ENCODE results near the gene TEX26. TPM values are rescaled to one million over a fixed set of nuclear protein-coding genes. Genes with fewer than 3 reads are reported as not detected.

Gene TEX26
- polyA plus RNA-seq, 2 of the 4 experiments (the other 2 are of a cell fraction): not detected

DNA sequence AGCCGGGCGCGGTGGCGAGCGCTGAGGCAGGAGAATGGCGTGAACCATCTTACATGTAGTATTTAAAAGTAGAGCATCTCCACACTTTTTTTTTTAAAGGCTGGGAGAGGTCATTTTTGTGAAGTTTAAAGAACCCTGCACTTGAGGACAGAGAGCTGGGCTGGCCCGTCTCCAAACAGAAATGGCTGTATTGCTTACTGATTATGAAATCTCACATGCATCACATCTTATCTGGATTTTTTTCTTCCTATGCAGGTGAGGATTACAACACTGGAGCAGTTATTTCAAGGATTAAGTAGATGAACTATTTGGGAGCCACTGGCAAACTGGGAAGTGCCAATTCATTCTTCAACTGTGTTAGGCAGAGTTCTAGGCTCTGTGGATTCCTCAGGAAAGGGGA lies 59.5 kb downstream of the TEX26 start:
- Histone ChIP-seq H3K4me3 (no peak overlapping the region), H3K4me2 (no peak overlapping the region), H3K4me1 (no peaks in the 10 kb centered on the region), H3K9me3 (peaks cover 5% of the 10 kb centered on the region; the same call in 2 of the 3 replicates), H3K27ac (no peak overlapping the region)
- ChIA-PET POLR2A (no interaction called here), CTCF (no interaction called here)
- ATAC-seq: no peak
- no peak for TF ChIP-seq HOXA7 (CRISPR knock-in tag; IDR thresholded peaks at IDR 0.05)
- TF ChIP-seq PHF8 (IDR thresholded peaks at IDR 0.05; ENCODE audit: borderline replicate concordance, low read depth): no peak
- no peak for TF ChIP-seq BHLHE40 (IDR thresholded peaks at IDR 0.05; ENCODE audit: low read depth, low read length)
- no peak for TF ChIP-seq REST (IDR thresholded peaks at IDR 0.05)
- TF ChIP-seq FOSB (CRISPR knock-in tag; IDR thresholded peaks at IDR 0.05): no peak
- no peak for TF ChIP-seq CHD4 (IDR thresholded peaks at IDR 0.05; ENCODE audit: borderline replicate concordance)
- TF ChIP-seq, protein P1, sequence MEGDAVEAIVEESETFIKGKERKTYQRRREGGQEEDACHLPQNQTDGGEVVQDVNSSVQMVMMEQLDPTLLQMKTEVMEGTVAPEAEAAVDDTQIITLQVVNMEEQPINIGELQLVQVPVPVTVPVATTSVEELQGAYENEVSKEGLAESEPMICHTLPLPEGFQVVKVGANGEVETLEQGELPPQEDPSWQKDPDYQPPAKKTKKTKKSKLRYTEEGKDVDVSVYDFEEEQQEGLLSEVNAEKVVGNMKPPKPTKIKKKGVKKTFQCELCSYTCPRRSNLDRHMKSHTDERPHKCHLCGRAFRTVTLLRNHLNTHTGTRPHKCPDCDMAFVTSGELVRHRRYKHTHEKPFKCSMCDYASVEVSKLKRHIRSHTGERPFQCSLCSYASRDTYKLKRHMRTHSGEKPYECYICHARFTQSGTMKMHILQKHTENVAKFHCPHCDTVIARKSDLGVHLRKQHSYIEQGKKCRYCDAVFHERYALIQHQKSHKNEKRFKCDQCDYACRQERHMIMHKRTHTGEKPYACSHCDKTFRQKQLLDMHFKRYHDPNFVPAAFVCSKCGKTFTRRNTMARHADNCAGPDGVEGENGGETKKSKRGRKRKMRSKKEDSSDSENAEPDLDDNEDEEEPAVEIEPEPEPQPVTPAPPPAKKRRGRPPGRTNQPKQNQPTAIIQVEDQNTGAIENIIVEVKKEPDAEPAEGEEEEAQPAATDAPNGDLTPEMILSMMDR (IDR thresholded peaks at IDR 0.05): no peak
- TF ChIP-seq HOXB5 (CRISPR knock-in tag; IDR thresholded peaks at IDR 0.05): no peak
- no peak for TF ChIP-seq RCOR1 (IDR thresholded peaks at IDR 0.05; ENCODE audit: low read depth, low read length)
- no peak for TF ChIP-seq CBX2 (IDR thresholded peaks at IDR 0.05; ENCODE audit: borderline replicate concordance, low read depth)
- FAIRE-seq: no peak
- no peak for DNase-seq (ENCODE audit: low read depth in 1 of 2, low spot score in 1 of 2)
- WGBS (ENCODE audit: missing lambda C conversion rate): 84% methylated on average over 7 of the region's 7 CpGs

DNA sequence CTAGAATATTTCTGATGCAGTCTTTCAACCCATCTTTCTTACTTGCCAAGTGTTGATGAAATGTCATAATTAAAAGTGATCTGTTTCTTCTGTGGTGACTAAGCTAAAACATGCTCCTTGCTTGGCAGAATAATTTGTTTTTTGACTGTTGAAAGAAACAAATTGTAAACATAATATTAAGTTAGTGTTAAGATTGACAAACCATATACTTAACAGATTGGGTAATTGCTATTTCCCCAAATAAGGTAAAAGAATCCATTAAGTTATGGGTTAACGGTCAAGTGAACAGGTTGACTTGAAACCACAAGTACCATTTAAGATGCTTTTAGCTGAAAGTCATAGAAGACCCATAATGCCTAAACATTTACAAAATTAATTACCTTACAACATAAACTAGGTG lies 62.9 kb downstream of the TEX26 start:
- H3K4me3 ChIP-seq: no peak overlapping the region
- WGBS (ENCODE audit: missing lambda C conversion rate): 67% methylated on average over 1 of the region's 1 CpG
- peaks cover 5% of the 10 kb centered on the region; the same call in 2 of the 3 replicates for H3K9me3 ChIP-seq
- ATAC-seq (no peak), DNase-seq (ENCODE audit: low read depth in 1 of 2, low spot score in 1 of 2) (no peak), FAIRE-seq (no peak)
- POLR2A ChIA-PET: no interaction called here
- no peak overlapping the region for H3K4me2 ChIP-seq
- TF ChIP-seq RARB (CRISPR knock-in tag; IDR thresholded peaks at IDR 0.05): no peak
- no peak for TF ChIP-seq MYC (IDR thresholded peaks at IDR 0.05; ENCODE audit: borderline replicate concordance, low read length)
- TF ChIP-seq BHLHE40 (IDR thresholded peaks at IDR 0.05; ENCODE audit: low read depth, low read length): no peak
- no peak for TF ChIP-seq CHD4 (IDR thresholded peaks at IDR 0.05; ENCODE audit: borderline replicate concordance)
- no peak for TF ChIP-seq NFE2L2 (conservative IDR thresholded peaks at IDR 0.05; ENCODE audit: low read length)
- no peak for TF ChIP-seq EHMT2 (IDR thresholded peaks at IDR 0.05; ENCODE audit: low read depth)
- no peak for TF ChIP-seq CBX8 (IDR thresholded peaks at IDR 0.05)
- no peak for TF ChIP-seq MAFK (IDR thresholded peaks at IDR 0.05; ENCODE audit: partially characterized antibody)
- TF ChIP-seq HOXA7 (CRISPR knock-in tag; IDR thresholded peaks at IDR 0.05): no peak
- TF ChIP-seq HES2 (IDR thresholded peaks at IDR 0.05): no peak
- TF ChIP-seq TP53 (CRISPR knock-in tag; IDR thresholded peaks at IDR 0.05): no peak
- TF ChIP-seq ZNF302 (CRISPR knock-in tag; IDR thresholded peaks at IDR 0.05): no peak
- TF ChIP-seq RCOR1 (IDR thresholded peaks at IDR 0.05; ENCODE audit: low read depth, low read length): no peak
- no peak for TF ChIP-seq SMC3 (IDR thresholded peaks at IDR 0.05)
- no peak for TF ChIP-seq CBX2 (IDR thresholded peaks at IDR 0.05; ENCODE audit: borderline replicate concordance, low read depth)
- TF ChIP-seq, protein P2, sequence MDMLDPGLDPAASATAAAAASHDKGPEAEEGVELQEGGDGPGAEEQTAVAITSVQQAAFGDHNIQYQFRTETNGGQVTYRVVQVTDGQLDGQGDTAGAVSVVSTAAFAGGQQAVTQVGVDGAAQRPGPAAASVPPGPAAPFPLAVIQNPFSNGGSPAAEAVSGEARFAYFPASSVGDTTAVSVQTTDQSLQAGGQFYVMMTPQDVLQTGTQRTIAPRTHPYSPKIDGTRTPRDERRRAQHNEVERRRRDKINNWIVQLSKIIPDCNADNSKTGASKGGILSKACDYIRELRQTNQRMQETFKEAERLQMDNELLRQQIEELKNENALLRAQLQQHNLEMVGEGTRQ (IDR thresholded peaks at IDR 0.05): no peak
- H3K4me1 ChIP-seq: no peaks in the 10 kb centered on the region
- no peak overlapping the region for H3K27ac ChIP-seq
- CTCF ChIA-PET: interaction anchor here (0.9 kb wide), 1 partner anchor 16 kb away, joined by 3 read pairs; no protein-coding TSS in a partner anchor

Data from A549 (cell line).